HT-29 (cell line): ENCODE results near the gene PIK3C2G. TPM values are rescaled to one million over a fixed set of nuclear protein-coding genes. Genes with fewer than 3 reads are reported as not detected.
A peak's percentile ranks its signal among the peaks of the same experiment; 100 is the strongest.
"Not testable (repeated sequence)": the region's sequence is repeated elsewhere in the genome, so short reads cannot be mapped to it uniquely, and the experiment has no call there.

Source experiments
- DNase-seq: peaks from one replicate; pipeline ENCODE4 v3.0.0-alpha.2; 2015; ENCODE audit warnings: low spot score
- total RNA-seq: library from RNA; depleted of rRNA; stranded (reverse); fragments of >200 nt; shearing (Covaris generic); gene quantifications from 2 replicates; pipeline ENCODE4 v1.2.3, GENCODE V29; 2014

Gene PIK3C2G
- total RNA-seq, 1 experiment from 2014 or later, result not detected

GRCh38 chr12:18640321-18640955, 379.1 kb downstream of the PIK3C2G start:
- DNase-seq, result no peak

- DNase-seq, result no peak
These were observed 382.4 kb downstream of the PIK3C2G start for GRCh38 chr12:18643681-18644080.

GRCh38 chr12:18644564-18644963, 383.2 kb downstream of the PIK3C2G start:
- no peak for DNase-seq

GRCh38 chr12:18646286-18646890, 385.1 kb downstream of the PIK3C2G start:
- DNase-seq, result no peak

GRCh38 chr12:18651525-18651924, 390.2 kb downstream of the PIK3C2G start:
- DNase-seq, result no peak

- no peak for DNase-seq
These were observed 391.3 kb downstream of the PIK3C2G start for GRCh38 chr12:18652596-18652995.

- DNase-seq, result no peak
These were observed 392.1 kb downstream of the PIK3C2G start for GRCh38 chr12:18653465-18653864.

- no peak for DNase-seq
These were observed 394.0 kb downstream of the PIK3C2G start for GRCh38 chr12:18655351-18655750.

- DNase-seq, result no peak
These were observed 396.9 kb downstream of the PIK3C2G start for GRCh38 chr12:18658179-18658578.

- DNase-seq, result no peak
These were observed 397.5 kb downstream of the PIK3C2G start for GRCh38 chr12:18658829-18659228.

- no peak for DNase-seq
These were observed 414.8 kb downstream of the PIK3C2G start for GRCh38 chr12:18676141-18676540.

GRCh38 chr12:18676996-18677588, 415.8 kb downstream of the PIK3C2G start:
- DNase-seq, result no peak

GRCh38 chr12:18681818-18682217, 420.5 kb downstream of the PIK3C2G start:
- no peak for DNase-seq

GRCh38 chr12:18683327-18684013, 422.2 kb downstream of the PIK3C2G start:
- peak; percentile 10 for DNase-seq

GRCh38 chr12:18684430-18684829, 423.1 kb downstream of the PIK3C2G start:
- DNase-seq, result no peak

GRCh38 chr12:18689771-18690170, 428.5 kb downstream of the PIK3C2G start:
- DNase-seq, result no peak

GRCh38 chr12:18690653-18691052, 429.3 kb downstream of the PIK3C2G start:
- DNase-seq, result peak; percentile 38

- DNase-seq, result not testable (repeated sequence)
These were observed 432.7 kb downstream of the PIK3C2G start for GRCh38 chr12:18693986-18694385.

GRCh38 chr12:18696971-18697602, 435.8 kb downstream of the PIK3C2G start:
- no peak for DNase-seq
